Heart left ventricle (tissue), 16 donors: ENCODE measurements around the gene MAML3. TPM values are rescaled to one million over a fixed set of nuclear protein-coding genes. Genes with fewer than 3 reads are reported as not detected.

Experiments used
- ATAC-seq, 4 donors: fragments of 200-7000 bp; cut with Tn5 transposase; one replicate each; pipeline ENCODE4 v1.9.1; 2020 to 2022; ENCODE audit warnings: moderate library complexity in 4 of 4, mild to moderate bottlenecking in 3 of 4, moderate number of reproducible peaks in 1 of 4
- DNase-seq, 5 donors: peaks; one replicate each; pipeline ENCODE4 v3.0.0-alpha.2; 2020
- H3K27ac ChIP-seq, 12 donors: fragments of 200-600 bp; sonication (generic) in 4 of 12; one replicate each; pipeline versions ENCODE4 v1.5.0 to v1.8.0; 2016 to 2022; ENCODE audit warnings: mild to moderate bottlenecking in 2 of 12
- H3K27me3 ChIP-seq, 9 donors: fragments of 200-600 bp; sonication (generic) in 2 of 9; one replicate each; pipeline versions ENCODE4 v1.5.1 to v1.8.0; 2016 to 2022; ENCODE audit warnings: mild to moderate bottlenecking in 3 of 9
- H3K36me3 ChIP-seq, 9 donors: fragments of 200-600 bp; sonication (generic) in 2 of 9; one replicate each; pipeline versions ENCODE4 v1.5.0 to v1.8.0; 2018 to 2022; ENCODE audit warnings: mild to moderate bottlenecking in 2 of 9
- H3K4me1 ChIP-seq, 12 donors: fragments of 200-600 bp; sonication (generic) in 4 of 12; one replicate each; pipeline versions ENCODE4 v1.5.0 to v1.8.0; 2016 to 2022; ENCODE audit warnings: mild to moderate bottlenecking in 3 of 12
- H3K4me3 ChIP-seq, 12 donors: fragments of 200-600 bp; sonication (generic) in 4 of 12; one replicate each; pipeline versions ENCODE4 v1.5.0 to v1.8.0; 2017 to 2022; ENCODE audit warnings: mild to moderate bottlenecking in 9 of 12, moderate library complexity in 4 of 12
- H3K9me3 ChIP-seq, 12 donors: fragments of 200-600 bp; sonication (generic) in 4 of 12; one replicate each; pipeline versions ENCODE4 v1.5.0 to v1.8.0; 2016 to 2022; ENCODE audit warnings: mild to moderate bottlenecking in 1 of 12
- POLR2A ChIP-seq, 2 donors: fragments of 450-650 bp; IDR thresholded peaks; one replicate each; pipeline ENCODE4 v1.6.1; 2017; ENCODE audit warnings: antibody characterized with exemption in 2 of 2, mild to moderate bottlenecking in 2 of 2, moderate library complexity in 2 of 2
- WGBS, 4 donors: extraction: QIAGEN DNeasy Blood & Tissue Kit in 2 of 4; methylation state at CpG; one replicate each; pipeline versions ENCODE4 v1.1.5 to v1.1.7; 2013 to 2018; 5-methylcytosine and 5-hydroxymethylcytosine counted together
- intact Hi-C, 10 donors: fragments of 100-400 bp; cut with DNase I; formaldehyde crosslinking; loops; one replicate each; pipeline versions ENCODE4 v1.11.1 to v1.14.2; 2022
- polyA plus RNA-seq, 2 donors: library from polyadenylated mRNA; stranded (reverse); fragments of 200-250 nt; gene quantifications; one replicate each; pipeline ENCODE4 v1.2.3, GENCODE V29; 2013
- total RNA-seq, 9 donors: library from RNA; depleted of rRNA in 2 of 9; stranded (reverse); fragments of >200 nt in 2 of 9; fragmentation: NEBNext Ultra II Directional in 3 of 9; extraction: Animal tissue kit (Norgen Biotek cat#: 25700) in 3 of 9; gene quantifications; one replicate each; pipeline versions ENCODE4 v1.1.0 to v1.2.4, GENCODE V29; 2016 to 2023
- TF ChIP-seq, protein P1 (sequence below), 12 donors: fragments of 200-600 bp; sonication (generic) in 4 of 12; IDR thresholded peaks; one replicate each; pipeline versions ENCODE4 v1.5.0 to v1.8.0; 2018 to 2022; ENCODE audit warnings: antibody characterized with exemption in 12 of 12, mild to moderate bottlenecking in 5 of 12
- donor health status: ischemic (EF 13 %, LVEDD 7.1; RV severe dilation, severe dysfunction).
- donor health status: healthy with polysubstance abuse.
- donor health status: DM: no; HTN: yes; CAD: no.
- donor health status: DM: no; HTN: no; CAD: no.
- donor health status: ischemic (EF 25% LVEDD 6.9; RV normal size, moderate dysfunction).
- donor health status: ischemic (EF 25% LVEDD 5.7; RV mildly dilated, moderate dysfunction).
- donor health status: healthy.
- donor health status: DM: yes; HTN: yes; CAD: no.
- donor health status: ischemic (EF 35%, LVEDD 5.7; RV mildly dilated, moderate dysfunction).
- donor health status: nonischemic (EF 11% LVEDD 7.7; RV severe dilation, severe dysfunction).
- donor health status: DM: yes; HTN: yes; CAD: no.
- donor health status: PGD.
- donor health status: ischemic (EF 29% LVEDD 5.4; RV normal size, mild dysfunction).
- donor health status: nonischemic (EF 23%, LVEDD 6.1; RV moderate dilation, normal function).

The MAML3 gene
- total and polyA plus RNA-seq, 11 donors: 0.76 to 5.9 (median 2.4) TPM

DNA sequence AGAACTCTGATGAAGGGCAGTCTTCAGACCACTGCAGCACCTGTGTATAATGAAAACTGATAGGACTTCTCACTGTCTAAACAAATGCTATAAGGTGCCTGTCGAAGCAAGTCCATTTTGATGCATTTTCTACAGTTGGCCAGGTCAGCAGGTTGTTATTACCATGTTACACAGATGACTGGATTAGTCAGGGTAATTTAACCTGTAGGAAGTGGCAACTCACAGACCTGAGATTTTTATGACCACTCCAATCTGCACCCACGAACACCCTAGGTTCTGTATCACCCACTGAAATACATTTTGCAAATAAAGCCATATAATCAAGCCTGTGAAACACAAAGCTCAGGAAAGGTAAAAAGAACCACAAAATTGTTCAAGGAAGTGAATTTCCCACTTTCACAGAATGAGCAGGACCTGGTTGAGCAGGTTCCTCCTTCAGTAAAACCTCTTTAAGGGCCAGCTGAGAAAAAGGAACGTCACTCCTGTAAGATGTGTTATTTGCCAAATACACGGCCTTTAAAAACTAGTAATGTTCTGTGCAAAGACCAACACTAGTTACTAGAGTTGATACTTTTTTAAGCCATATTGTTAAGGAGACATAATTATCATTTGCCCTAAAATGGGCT lies 12.7 kb downstream of the MAML3 start:
- Histone ChIP-seq H3K9me3 (no peaks in the 10 kb centered on the region), H3K4me3 (no peak overlapping the region), H3K36me3 (no peaks in the 10 kb centered on the region), H3K4me1 (peaks cover 0 to 6% (median 0%) of the 10 kb centered on the region in 12 donors), H3K27ac (no peak overlapping the region), H3K27me3 (no peaks in the 10 kb centered on the region)
- TF ChIP-seq POLR2A (IDR thresholded peaks at IDR 0.05): no peak
- TF ChIP-seq, protein P1, sequence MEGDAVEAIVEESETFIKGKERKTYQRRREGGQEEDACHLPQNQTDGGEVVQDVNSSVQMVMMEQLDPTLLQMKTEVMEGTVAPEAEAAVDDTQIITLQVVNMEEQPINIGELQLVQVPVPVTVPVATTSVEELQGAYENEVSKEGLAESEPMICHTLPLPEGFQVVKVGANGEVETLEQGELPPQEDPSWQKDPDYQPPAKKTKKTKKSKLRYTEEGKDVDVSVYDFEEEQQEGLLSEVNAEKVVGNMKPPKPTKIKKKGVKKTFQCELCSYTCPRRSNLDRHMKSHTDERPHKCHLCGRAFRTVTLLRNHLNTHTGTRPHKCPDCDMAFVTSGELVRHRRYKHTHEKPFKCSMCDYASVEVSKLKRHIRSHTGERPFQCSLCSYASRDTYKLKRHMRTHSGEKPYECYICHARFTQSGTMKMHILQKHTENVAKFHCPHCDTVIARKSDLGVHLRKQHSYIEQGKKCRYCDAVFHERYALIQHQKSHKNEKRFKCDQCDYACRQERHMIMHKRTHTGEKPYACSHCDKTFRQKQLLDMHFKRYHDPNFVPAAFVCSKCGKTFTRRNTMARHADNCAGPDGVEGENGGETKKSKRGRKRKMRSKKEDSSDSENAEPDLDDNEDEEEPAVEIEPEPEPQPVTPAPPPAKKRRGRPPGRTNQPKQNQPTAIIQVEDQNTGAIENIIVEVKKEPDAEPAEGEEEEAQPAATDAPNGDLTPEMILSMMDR (IDR thresholded peaks at IDR 0.05): no peak
- no peak for DNase-seq
- no peak for ATAC-seq
- WGBS, 4 donors: 88 to 93% (median 91%) methylated on average over 4 of the region's 4 CpGs
- intact Hi-C loops: loop anchor here in 1 of 10 donors (5.0 kb wide), 1 partner anchor 34 kb away; no protein-coding TSS in a partner anchor

- intact Hi-C loops: loop anchor here in 1 of 10 donors (5.0 kb wide), 1 partner anchor 33 kb away; no protein-coding TSS in a partner anchor
- no peak overlapping the region for H3K27ac ChIP-seq
- no peaks in the 10 kb centered on the region for H3K36me3 ChIP-seq
- H3K4me3 ChIP-seq: no peak overlapping the region
- no peaks in the 10 kb centered on the region for H3K27me3 ChIP-seq
- DNase-seq (no peak), ATAC-seq (no peak)
- H3K4me1 ChIP-seq: peaks cover 0 to 13% (median 4%) of the 10 kb centered on the region in 12 donors
- H3K9me3 ChIP-seq: no peaks in the 10 kb centered on the region
- TF ChIP-seq, protein P1 (IDR thresholded peaks at IDR 0.05): no peak
- no peak for TF ChIP-seq POLR2A (IDR thresholded peaks at IDR 0.05)
- WGBS, 4 donors: 92 to 98% (median 96%) methylated on average over 3 of the region's 3 CpGs
These were observed 13.4 kb downstream of the MAML3 start for GRCh38 chr4:140140566-140140965.

GRCh38 chr4:140138428-140138827 lies 15.6 kb downstream of the MAML3 start:
- H3K27me3 ChIP-seq: no peaks in the 10 kb centered on the region
- ATAC-seq: no peak
- H3K4me1 ChIP-seq: peaks cover 0 to 21% (median 11%) of the 10 kb centered on the region in 12 donors
- H3K36me3 ChIP-seq: no peaks in the 10 kb centered on the region
- no peak for DNase-seq
- no peak overlapping the region for H3K4me3 ChIP-seq
- intact Hi-C loops: no loop called here
- H3K27ac ChIP-seq: no peak overlapping the region
- TF ChIP-seq POLR2A (IDR thresholded peaks at IDR 0.05): no peak
- TF ChIP-seq, protein P1 (IDR thresholded peaks at IDR 0.05): no peak
- H3K9me3 ChIP-seq: no peaks in the 10 kb centered on the region
- WGBS, 4 donors: 75 to 86% (median 76%) methylated on average over 6 of the region's 6 CpGs

DNA sequence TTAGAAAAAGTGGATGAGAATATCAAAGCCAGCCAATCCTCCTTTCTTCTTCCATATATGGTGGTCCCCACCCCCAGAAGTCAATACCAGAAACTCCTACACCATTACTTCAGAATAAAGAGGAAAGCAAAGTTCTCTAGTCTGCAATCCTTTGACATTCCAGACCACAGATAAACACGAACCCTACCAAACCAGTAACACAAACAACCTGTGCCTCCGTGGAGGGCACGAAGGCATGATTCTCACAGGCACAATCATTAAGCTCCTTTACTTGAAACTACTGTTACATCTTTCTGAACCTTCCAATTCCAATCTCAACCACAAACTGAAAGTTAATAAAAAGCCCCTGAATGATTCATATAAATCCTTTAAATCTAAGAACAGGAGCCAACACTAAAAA lies 16.3 kb downstream of the MAML3 start:
- no peaks in the 10 kb centered on the region for H3K9me3 ChIP-seq
- H3K27ac ChIP-seq: no peak overlapping the region
- peaks cover 0 to 25% (median 11%) of the 10 kb centered on the region in 12 donors for H3K4me1 ChIP-seq
- H3K36me3 ChIP-seq: no peaks in the 10 kb centered on the region
- H3K4me3 ChIP-seq: no peak overlapping the region
- no peak for TF ChIP-seq POLR2A (IDR thresholded peaks at IDR 0.05)
- TF ChIP-seq, protein P1 (IDR thresholded peaks at IDR 0.05): no peak
- intact Hi-C loops: no loop called here
- ATAC-seq: no peak
- 65 to 73% (median 70%) methylated on average over 3 of the region's 3 CpGs for WGBS, 4 donors
- DNase-seq: no peak
- H3K27me3 ChIP-seq: no peaks in the 10 kb centered on the region
